Fibroblast of lung (primary cell): ENCODE measurements around the gene GNG7.
"Not testable (repeated sequence)": the region's sequence is repeated elsewhere in the genome, so short reads cannot be mapped to it uniquely, and the experiment has no call there.

ENCODE experiments used
- EZH2 ChIP-seq: IDR thresholded peaks from 2 replicates; pipeline ENCODE4 v1.5.1; 2012; ENCODE audit warnings: low read length, control low read depth, mild to moderate bottlenecking; ENCODE audit errors: missing control alignments
- TF ChIP-seq, protein P1 (sequence below), 2 donors: IDR thresholded peaks in 1 of 2; conservative IDR thresholded peaks in 1 of 2; 1 replicate in 1 of 2; 2 replicates in 1 of 2; pipeline ENCODE4 v1.5.1; 2011 to 2012; ENCODE audit warnings: low read length in 2 of 2, control low read depth in 1 of 2, inconsistent platforms in 1 of 2, low read depth in 1 of 2, mild to moderate bottlenecking in 1 of 2

DNA sequence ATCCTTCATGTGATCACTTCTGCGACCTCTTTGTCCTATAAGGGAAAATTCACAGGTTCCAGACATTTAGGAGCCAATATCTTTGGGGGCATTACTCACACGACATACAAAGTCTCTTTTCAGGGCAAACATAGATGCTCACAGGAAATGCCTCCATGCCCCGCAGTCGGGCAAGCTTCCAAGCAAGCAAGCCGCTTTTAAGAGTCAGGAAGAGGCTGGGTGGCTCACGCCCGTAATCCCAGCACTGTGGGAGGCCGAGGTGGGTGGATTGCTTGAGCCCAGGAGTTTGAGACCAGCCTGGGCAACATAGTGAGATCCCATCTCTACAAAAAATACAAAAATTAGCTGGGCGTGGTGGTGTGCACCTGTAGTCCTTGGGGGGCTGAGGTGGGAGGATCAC is 96.6 kb downstream of the GNG7 start:
- TF ChIP-seq, protein P1, sequence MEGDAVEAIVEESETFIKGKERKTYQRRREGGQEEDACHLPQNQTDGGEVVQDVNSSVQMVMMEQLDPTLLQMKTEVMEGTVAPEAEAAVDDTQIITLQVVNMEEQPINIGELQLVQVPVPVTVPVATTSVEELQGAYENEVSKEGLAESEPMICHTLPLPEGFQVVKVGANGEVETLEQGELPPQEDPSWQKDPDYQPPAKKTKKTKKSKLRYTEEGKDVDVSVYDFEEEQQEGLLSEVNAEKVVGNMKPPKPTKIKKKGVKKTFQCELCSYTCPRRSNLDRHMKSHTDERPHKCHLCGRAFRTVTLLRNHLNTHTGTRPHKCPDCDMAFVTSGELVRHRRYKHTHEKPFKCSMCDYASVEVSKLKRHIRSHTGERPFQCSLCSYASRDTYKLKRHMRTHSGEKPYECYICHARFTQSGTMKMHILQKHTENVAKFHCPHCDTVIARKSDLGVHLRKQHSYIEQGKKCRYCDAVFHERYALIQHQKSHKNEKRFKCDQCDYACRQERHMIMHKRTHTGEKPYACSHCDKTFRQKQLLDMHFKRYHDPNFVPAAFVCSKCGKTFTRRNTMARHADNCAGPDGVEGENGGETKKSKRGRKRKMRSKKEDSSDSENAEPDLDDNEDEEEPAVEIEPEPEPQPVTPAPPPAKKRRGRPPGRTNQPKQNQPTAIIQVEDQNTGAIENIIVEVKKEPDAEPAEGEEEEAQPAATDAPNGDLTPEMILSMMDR (conservative IDR thresholded peaks at IDR 0.05 in 1 of 2, IDR thresholded peaks at IDR 0.05 in 1 of 2; ENCODE audit: low read depth in 1 of 2, low read length in 2 of 2), result not testable (repeated sequence)
- TF ChIP-seq EZH2, result not testable (repeated sequence)
